Measurements from ENCODE around the gene ARID5B. TPM values are rescaled to one million over a fixed set of nuclear protein-coding genes. Genes with fewer than 3 reads are reported as not detected.

Gene ARID5B
- total and polyA plus RNA-seq, 2 experiments from 2014 or later: 53.2 to 55.0 TPM

DNA sequence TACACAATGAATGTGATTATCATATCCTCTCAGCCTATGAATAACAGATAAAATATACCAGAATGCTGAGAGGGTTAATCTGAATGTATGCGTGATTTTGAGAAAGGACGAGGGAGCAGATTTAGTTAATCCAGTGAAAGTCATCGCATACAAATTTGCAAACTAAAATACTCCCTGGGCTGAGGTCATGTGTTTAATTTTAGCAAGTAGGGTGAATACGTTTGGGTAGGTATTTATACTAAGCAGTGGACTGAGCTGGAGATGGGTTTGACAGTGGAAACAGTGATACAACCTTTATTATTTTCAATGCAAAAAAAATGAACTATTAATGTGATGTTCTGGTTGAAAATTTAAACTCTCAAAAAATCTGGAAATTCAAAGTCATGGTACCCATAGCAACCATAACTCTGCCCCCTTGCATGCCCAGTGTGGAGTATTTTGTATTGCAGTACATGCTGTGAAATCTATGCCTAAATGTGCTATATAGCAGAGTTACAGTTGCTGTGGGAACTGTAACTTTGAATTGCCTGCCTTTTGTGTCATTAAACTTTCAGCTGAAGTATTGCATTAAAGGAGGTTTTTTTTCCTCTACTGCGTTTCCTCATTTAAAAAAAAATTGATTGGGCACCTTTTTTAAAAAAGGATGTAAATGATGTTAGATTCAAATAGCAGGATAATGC, 9.5 kb upstream of the ARID5B start:
- H3K9me3 ChIP-seq (ENCODE audit: low read depth): no peaks in the 10 kb centered on the region
- TF ChIP-seq EZH2 (IDR thresholded peaks at IDR 0.05; ENCODE audit: borderline replicate concordance) (no peak), EZH2phosphoT487 (IDR thresholded peaks at IDR 0.05; ENCODE audit: low read depth, severe bottlenecking, unreplicated experiment) (no peak)
- TF ChIP-seq, protein P1, sequence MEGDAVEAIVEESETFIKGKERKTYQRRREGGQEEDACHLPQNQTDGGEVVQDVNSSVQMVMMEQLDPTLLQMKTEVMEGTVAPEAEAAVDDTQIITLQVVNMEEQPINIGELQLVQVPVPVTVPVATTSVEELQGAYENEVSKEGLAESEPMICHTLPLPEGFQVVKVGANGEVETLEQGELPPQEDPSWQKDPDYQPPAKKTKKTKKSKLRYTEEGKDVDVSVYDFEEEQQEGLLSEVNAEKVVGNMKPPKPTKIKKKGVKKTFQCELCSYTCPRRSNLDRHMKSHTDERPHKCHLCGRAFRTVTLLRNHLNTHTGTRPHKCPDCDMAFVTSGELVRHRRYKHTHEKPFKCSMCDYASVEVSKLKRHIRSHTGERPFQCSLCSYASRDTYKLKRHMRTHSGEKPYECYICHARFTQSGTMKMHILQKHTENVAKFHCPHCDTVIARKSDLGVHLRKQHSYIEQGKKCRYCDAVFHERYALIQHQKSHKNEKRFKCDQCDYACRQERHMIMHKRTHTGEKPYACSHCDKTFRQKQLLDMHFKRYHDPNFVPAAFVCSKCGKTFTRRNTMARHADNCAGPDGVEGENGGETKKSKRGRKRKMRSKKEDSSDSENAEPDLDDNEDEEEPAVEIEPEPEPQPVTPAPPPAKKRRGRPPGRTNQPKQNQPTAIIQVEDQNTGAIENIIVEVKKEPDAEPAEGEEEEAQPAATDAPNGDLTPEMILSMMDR (IDR thresholded peaks at IDR 0.05; ENCODE audit: poor library complexity): no peak
- H4K20me1 ChIP-seq (ENCODE audit: insufficient read depth, poor library complexity, severe bottlenecking): no peaks in the 10 kb centered on the region
- no peak overlapping the region for H3K4me2 ChIP-seq
- H3K4me1 ChIP-seq (ENCODE audit: insufficient read depth): peaks cover under 1% of the 10 kb centered on the region
- DNase-seq (ENCODE audit: low spot score): no peak
- no peaks in the 10 kb centered on the region for H3K79me2 ChIP-seq
- H2AFZ ChIP-seq: no peak overlapping the region
- H3K27ac ChIP-seq: no peak overlapping the region
- no peaks in the 10 kb centered on the region for H3K9me2 ChIP-seq (replicated peaks; ENCODE audit: insufficient read depth)
- H3K27me3 ChIP-seq: no peaks in the 10 kb centered on the region
- no peaks in the 10 kb centered on the region for H3K36me3 ChIP-seq (replicated peaks; ENCODE audit: insufficient read depth, low read depth)
- H3K4me3 ChIP-seq: no peak overlapping the region
- whole genome bisulfite sequencing (ENCODE audit: low lambda C conversion rate, missing lambda C conversion rate): 71% methylated on average over 5 of the region's 5 CpGs

- no peaks in the 10 kb centered on the region for H3K9me2 ChIP-seq (replicated peaks; ENCODE audit: insufficient read depth)
- no peak overlapping the region for H3K4me3 ChIP-seq
- no peak for DNase-seq (ENCODE audit: low spot score)
- no peaks in the 10 kb centered on the region for H3K79me2 ChIP-seq
- H3K4me1 ChIP-seq (ENCODE audit: insufficient read depth): peaks cover 9% of the 10 kb centered on the region
- no peak overlapping the region for H3K27ac ChIP-seq
- no peak overlapping the region for H3K4me2 ChIP-seq
- TF ChIP-seq, protein P1 (IDR thresholded peaks at IDR 0.05; ENCODE audit: poor library complexity): no peak
- TF ChIP-seq EZH2phosphoT487 (IDR thresholded peaks at IDR 0.05; ENCODE audit: low read depth, severe bottlenecking, unreplicated experiment) (no peak), EZH2 (IDR thresholded peaks at IDR 0.05; ENCODE audit: borderline replicate concordance) (no peak)
- no peaks in the 10 kb centered on the region for H4K20me1 ChIP-seq (ENCODE audit: insufficient read depth, poor library complexity, severe bottlenecking)
- H2AFZ ChIP-seq: no peak overlapping the region
- no peaks in the 10 kb centered on the region for H3K36me3 ChIP-seq (replicated peaks; ENCODE audit: insufficient read depth, low read depth)
- no peaks in the 10 kb centered on the region for H3K9me3 ChIP-seq (ENCODE audit: low read depth)
- WGBS (ENCODE audit: low lambda C conversion rate, missing lambda C conversion rate): 96% methylated on average over 4 of the region's 4 CpGs
- no peaks in the 10 kb centered on the region for H3K27me3 ChIP-seq
Observed at GRCh38 chr10:61892961-61893360, 8.5 kb upstream of the ARID5B start.

GRCh38 chr10:61894133-61894532, 7.4 kb upstream of the ARID5B start:
- Histone ChIP-seq H3K36me3 (replicated peaks; ENCODE audit: insufficient read depth, low read depth) (no peaks in the 10 kb centered on the region), H3K9me2 (replicated peaks; ENCODE audit: insufficient read depth) (no peaks in the 10 kb centered on the region), H2AFZ (no peak overlapping the region), H3K4me2 (no peak overlapping the region), H3K9me3 (ENCODE audit: low read depth) (no peaks in the 10 kb centered on the region), H4K20me1 (ENCODE audit: insufficient read depth, poor library complexity, severe bottlenecking) (no peaks in the 10 kb centered on the region), H3K27me3 (no peaks in the 10 kb centered on the region), H3K4me3 (no peak overlapping the region), H3K27ac (no peak overlapping the region), H3K4me1 (ENCODE audit: insufficient read depth) (peaks cover 21% of the 10 kb centered on the region), H3K79me2 (no peaks in the 10 kb centered on the region)
- TF ChIP-seq, protein P1 (IDR thresholded peaks at IDR 0.05; ENCODE audit: poor library complexity): no peak
- TF ChIP-seq EZH2phosphoT487 (IDR thresholded peaks at IDR 0.05; ENCODE audit: low read depth, severe bottlenecking, unreplicated experiment) (no peak), EZH2 (IDR thresholded peaks at IDR 0.05; ENCODE audit: borderline replicate concordance) (no peak)
- DNase-seq (ENCODE audit: low spot score): no peak
- WGBS (ENCODE audit: low lambda C conversion rate, missing lambda C conversion rate): 79% methylated on average over 4 of the region's 4 CpGs
